Measurements from ENCODE around the gene MPV17L2. TPM values are rescaled to one million over a fixed set of nuclear protein-coding genes. Genes with fewer than 3 reads are reported as not detected.

The MPV17L2 gene
- 10 to 100 TPM in 3 of 4 donors, 1 to 10 TPM in 1; 6.0 to 25.9 (median 17.2) TPM for polyA plus RNA-seq
- long read RNA-seq, donor 1, result 0 reads
- long read RNA-seq, donor 2, partial matches to known transcripts, result 0 of 4 reads
- long read RNA-seq, donor 2, other reads (novel, unspliced or antisense), result 0 of 4 reads
- long read RNA-seq, donor 3, partial matches to known transcripts, result 0 of 3 reads
- long read RNA-seq, donor 3, other reads (novel, unspliced or antisense), result 0 of 3 reads
- long read RNA-seq, donor 4, result 0 reads
- long read RNA-seq, donor 5, partial matches to known transcripts, result 0 of 3 reads
- long read RNA-seq, donor 5, other reads (novel, unspliced or antisense), result 0 of 3 reads
- long read RNA-seq, donor 6, partial matches to known transcripts, result 0 of 2 reads
- long read RNA-seq, donor 6, other reads (novel, unspliced or antisense), result 0 of 2 reads
- long read RNA-seq, donor 7, transcript MPV17L2-204 (5 exons, 1,408 nt), result major isoform, 5 of 16 reads
- long read RNA-seq, donor 7, partial matches to known transcripts, result 0 of 16 reads
- long read RNA-seq, donor 7, other reads (novel, unspliced or antisense), result 7 of 16 reads
- long read RNA-seq, donor 8, partial matches to known transcripts, result 0 of 2 reads
- long read RNA-seq, donor 8, other reads (novel, unspliced or antisense), result 0 of 2 reads
- long read RNA-seq, donor 9, partial matches to known transcripts, result 0 of 2 reads
- long read RNA-seq, donor 9, other reads (novel, unspliced or antisense), result 0 of 2 reads
- long read RNA-seq, donor 10, partial matches to known transcripts, result 7 of 9 reads
- long read RNA-seq, donor 10, other reads (novel, unspliced or antisense), result 0 of 9 reads

- peak; percentile 90 for FAIRE-seq
- 0 to 1% (median 0%) methylated on average over 68 to 74 of the region's 74 CpGs for WGBS, 3 donors
- DNase-seq, result peak; percentile 100
- Histone ChIP-seq H3K36me3 (ENCODE audit: control insufficient read depth in 3 of 3, insufficient read depth in 2 of 3, low read depth in 1 of 3, low read length in 3 of 3) (peaks cover 0 to 25% (median 3%) of the 10 kb centered on the region in 3 donors), H3K4me3 (ENCODE audit: low read depth in 1 of 3, low read length in 3 of 3) (peak within 1 kb of the TSS; percentile 76 to 96 (median 77)), H3K27me3 (ENCODE audit: control insufficient read depth in 3 of 3, insufficient read depth in 3 of 3, low read length in 3 of 3) (no peaks in the 10 kb centered on the region), H3K27ac (ENCODE audit: low read depth in 1 of 3, low read length in 2 of 3) (peak within 1 kb of the TSS; percentile 87 to 97 (median 95)), H3K9me3 (ENCODE audit: control insufficient read depth in 2 of 2, insufficient read depth in 1 of 2, low read depth in 1 of 2, low read length in 1 of 2) (no peaks in the 10 kb centered on the region), H3K4me1 (ENCODE audit: control insufficient read depth in 3 of 3, insufficient read depth in 2 of 3, low read depth in 1 of 3, low read length in 2 of 3) (peaks cover 3 to 20% (median 9%) of the 10 kb centered on the region in 3 donors)
These were observed at the start of gene MPV17L2 for GRCh38 chr19:18192673-18193387. MPV17L2 (plus strand) TSS chr19:18193218; CDS start chr19:18193282, 64 bp downstream.

- H3K27ac ChIP-seq (ENCODE audit: low read depth in 1 of 3, low read length in 2 of 3), result no peak overlapping the region
- H3K4me1 ChIP-seq (ENCODE audit: control insufficient read depth in 3 of 3, insufficient read depth in 2 of 3, low read depth in 1 of 3, low read length in 2 of 3), result no peaks in the 10 kb centered on the region
- DNase-seq, result no peak
- H3K27me3 ChIP-seq (ENCODE audit: control insufficient read depth in 3 of 3, insufficient read depth in 3 of 3, low read length in 3 of 3), result no peaks in the 10 kb centered on the region
- FAIRE-seq, result no peak
- H3K9me3 ChIP-seq (ENCODE audit: control insufficient read depth in 2 of 2, insufficient read depth in 1 of 2, low read depth in 1 of 2, low read length in 1 of 2), result no peaks in the 10 kb centered on the region
- peaks cover 20 to 89% (median 45%) of the 10 kb centered on the region in 3 donors for H3K36me3 ChIP-seq (ENCODE audit: control insufficient read depth in 3 of 3, insufficient read depth in 2 of 3, low read depth in 1 of 3, low read length in 3 of 3)
- WGBS, 3 donors, result 92 to 95% (median 94%) methylated on average over 3 of the region's 3 CpGs
- H3K4me3 ChIP-seq (ENCODE audit: low read depth in 1 of 3, low read length in 3 of 3), result no peak overlapping the region
These were observed 49.1 kb upstream of the MPV17L2 start for GRCh38 chr19:18143902-18144301.

GRCh38 chr19:18144361-18144760 lies 48.7 kb upstream of the MPV17L2 start:
- 83 to 90% (median 90%) methylated on average over 14 to 16 of the region's 16 CpGs for WGBS, 3 donors
- Histone ChIP-seq H3K4me1 (ENCODE audit: control insufficient read depth in 3 of 3, insufficient read depth in 2 of 3, low read depth in 1 of 3, low read length in 2 of 3) (no peaks in the 10 kb centered on the region), H3K9me3 (ENCODE audit: control insufficient read depth in 2 of 2, insufficient read depth in 1 of 2, low read depth in 1 of 2, low read length in 1 of 2) (no peaks in the 10 kb centered on the region), H3K36me3 (ENCODE audit: control insufficient read depth in 3 of 3, insufficient read depth in 2 of 3, low read depth in 1 of 3, low read length in 3 of 3) (peaks cover 20 to 88% (median 43%) of the 10 kb centered on the region in 3 donors), H3K4me3 (ENCODE audit: low read depth in 1 of 3, low read length in 3 of 3) (no peak overlapping the region), H3K27ac (ENCODE audit: low read depth in 1 of 3, low read length in 2 of 3) (no peak overlapping the region), H3K27me3 (ENCODE audit: control insufficient read depth in 3 of 3, insufficient read depth in 3 of 3, low read length in 3 of 3) (no peaks in the 10 kb centered on the region)
- FAIRE-seq, result no peak
- DNase-seq, result no peak

- WGBS, 3 donors, result 96 to 98% (median 97%) methylated on average over 21 to 28 of the region's 28 CpGs
- Histone ChIP-seq H3K4me1 (ENCODE audit: control insufficient read depth in 3 of 3, insufficient read depth in 2 of 3, low read depth in 1 of 3, low read length in 2 of 3) (no peaks in the 10 kb centered on the region), H3K36me3 (ENCODE audit: control insufficient read depth in 3 of 3, insufficient read depth in 2 of 3, low read depth in 1 of 3, low read length in 3 of 3) (peaks cover 20 to 91% (median 46%) of the 10 kb centered on the region in 3 donors), H3K27ac (ENCODE audit: low read depth in 1 of 3, low read length in 2 of 3) (no peak overlapping the region), H3K4me3 (ENCODE audit: low read depth in 1 of 3, low read length in 3 of 3) (no peak overlapping the region), H3K9me3 (ENCODE audit: control insufficient read depth in 2 of 2, insufficient read depth in 1 of 2, low read depth in 1 of 2, low read length in 1 of 2) (no peaks in the 10 kb centered on the region), H3K27me3 (ENCODE audit: control insufficient read depth in 3 of 3, insufficient read depth in 3 of 3, low read length in 3 of 3) (no peaks in the 10 kb centered on the region)
- FAIRE-seq (no peak), DNase-seq (no peak)
These were observed 48.1 kb upstream of the MPV17L2 start for GRCh38 chr19:18144906-18145305.

- H3K36me3 ChIP-seq (ENCODE audit: control insufficient read depth in 3 of 3, insufficient read depth in 2 of 3, low read depth in 1 of 3, low read length in 3 of 3), result peaks cover 20 to 91% (median 44%) of the 10 kb centered on the region in 3 donors
- FAIRE-seq, result no peak
These were observed 47.5 kb upstream of the MPV17L2 start for GRCh38 chr19:18145391-18145999.

GRCh38 chr19:18147396-18147795 lies 45.6 kb upstream of the MPV17L2 start:
- no peaks in the 10 kb centered on the region for H3K9me3 ChIP-seq (ENCODE audit: control insufficient read depth in 2 of 2, insufficient read depth in 1 of 2, low read depth in 1 of 2, low read length in 1 of 2)
- H3K4me3 ChIP-seq (ENCODE audit: low read depth in 1 of 3, low read length in 3 of 3), result no peak overlapping the region
- H3K27ac ChIP-seq (ENCODE audit: low read depth in 1 of 3, low read length in 2 of 3), result no peak overlapping the region
- DNase-seq (no peak), FAIRE-seq (no peak)
- peaks cover 0 to 6% (median 0%) of the 10 kb centered on the region in 3 donors for H3K4me1 ChIP-seq (ENCODE audit: control insufficient read depth in 3 of 3, insufficient read depth in 2 of 3, low read depth in 1 of 3, low read length in 2 of 3)
- no peaks in the 10 kb centered on the region for H3K27me3 ChIP-seq (ENCODE audit: control insufficient read depth in 3 of 3, insufficient read depth in 3 of 3, low read length in 3 of 3)
- peaks cover 18 to 87% (median 37%) of the 10 kb centered on the region in 3 donors for H3K36me3 ChIP-seq (ENCODE audit: control insufficient read depth in 3 of 3, insufficient read depth in 2 of 3, low read depth in 1 of 3, low read length in 3 of 3)
- WGBS, 3 donors, result 91 to 95% (median 91%) methylated on average over 13 of the region's 13 CpGs

More at GRCh38 chr19:18145391-18145999, 47.5 kb upstream of the MPV17L2 start:
- Histone ChIP-seq H3K9me3 (ENCODE audit: control insufficient read depth in 2 of 2, insufficient read depth in 1 of 2, low read depth in 1 of 2, low read length in 1 of 2) (no peaks in the 10 kb centered on the region), H3K27me3 (ENCODE audit: control insufficient read depth in 3 of 3, insufficient read depth in 3 of 3, low read length in 3 of 3) (no peaks in the 10 kb centered on the region), H3K4me1 (ENCODE audit: control insufficient read depth in 3 of 3, insufficient read depth in 2 of 3, low read depth in 1 of 3, low read length in 2 of 3) (no peaks in the 10 kb centered on the region), H3K4me3 (ENCODE audit: low read depth in 1 of 3, low read length in 3 of 3) (no peak overlapping the region), H3K27ac (ENCODE audit: low read depth in 1 of 3, low read length in 2 of 3) (no peak overlapping the region)
- WGBS, 3 donors, result 94 to 97% (median 96%) methylated on average over 17 to 19 of the region's 19 CpGs
- DNase-seq, result no peak

GRCh38 chr19:18149596-18149975 lies 43.4 kb upstream of the MPV17L2 start:
- H3K27ac ChIP-seq (ENCODE audit: low read depth in 1 of 3, low read length in 2 of 3), result no peak overlapping the region
- peaks cover 12 to 67% (median 23%) of the 10 kb centered on the region in 3 donors for H3K36me3 ChIP-seq (ENCODE audit: control insufficient read depth in 3 of 3, insufficient read depth in 2 of 3, low read depth in 1 of 3, low read length in 3 of 3)
- WGBS, 3 donors, result 88 to 90% (median 89%) methylated on average over 11 to 16 of the region's 16 CpGs
- no peak overlapping the region for H3K4me3 ChIP-seq (ENCODE audit: low read depth in 1 of 3, low read length in 3 of 3)
- H3K9me3 ChIP-seq (ENCODE audit: control insufficient read depth in 2 of 2, insufficient read depth in 1 of 2, low read depth in 1 of 2, low read length in 1 of 2), result no peaks in the 10 kb centered on the region
- H3K27me3 ChIP-seq (ENCODE audit: control insufficient read depth in 3 of 3, insufficient read depth in 3 of 3, low read length in 3 of 3), result no peaks in the 10 kb centered on the region
- no peak for FAIRE-seq
- DNase-seq, result no peak
- peaks cover 0 to 14% (median 3%) of the 10 kb centered on the region in 3 donors for H3K4me1 ChIP-seq (ENCODE audit: control insufficient read depth in 3 of 3, insufficient read depth in 2 of 3, low read depth in 1 of 3, low read length in 2 of 3)

Measured in small intestine (tissue), 16 donors.